ENCODE measurements around the gene CABP1. TPM values are rescaled to one million over a fixed set of nuclear protein-coding genes. Genes with fewer than 3 reads are reported as not detected.

Gene CABP1
- total RNA-seq, 1 experiment from 2014 or later: not detected

DNA sequence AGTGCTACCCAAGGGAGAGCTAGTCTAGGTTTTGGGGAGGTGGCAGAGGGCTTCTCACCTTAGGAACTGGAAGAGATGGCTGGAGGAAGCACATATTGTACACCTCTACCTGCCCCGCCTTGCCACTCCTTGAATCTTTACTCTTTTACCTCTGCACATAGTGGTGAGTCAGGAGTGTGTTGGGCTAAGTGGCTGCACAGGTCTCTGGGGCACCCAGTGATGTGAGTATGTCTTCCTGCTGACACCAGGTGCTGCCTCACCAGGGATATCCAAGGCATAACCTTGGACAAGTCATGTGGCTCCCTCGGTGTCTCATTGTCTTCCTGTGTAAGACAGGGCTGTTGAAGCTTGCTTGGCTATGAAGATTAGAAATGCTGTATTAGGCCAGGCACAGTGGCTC, 19.8 kb upstream of the CABP1 start:
- H3K27me3 ChIP-seq: peaks cover 6% of the 10 kb centered on the region; the same call in 1 of the 2 replicates
- no peak overlapping the region for H3K4me3 ChIP-seq
- H3K9me3 ChIP-seq: no peaks in the 10 kb centered on the region
- no peak for DNase-seq
- H3K36me3 ChIP-seq: no peaks in the 10 kb centered on the region

DNA sequence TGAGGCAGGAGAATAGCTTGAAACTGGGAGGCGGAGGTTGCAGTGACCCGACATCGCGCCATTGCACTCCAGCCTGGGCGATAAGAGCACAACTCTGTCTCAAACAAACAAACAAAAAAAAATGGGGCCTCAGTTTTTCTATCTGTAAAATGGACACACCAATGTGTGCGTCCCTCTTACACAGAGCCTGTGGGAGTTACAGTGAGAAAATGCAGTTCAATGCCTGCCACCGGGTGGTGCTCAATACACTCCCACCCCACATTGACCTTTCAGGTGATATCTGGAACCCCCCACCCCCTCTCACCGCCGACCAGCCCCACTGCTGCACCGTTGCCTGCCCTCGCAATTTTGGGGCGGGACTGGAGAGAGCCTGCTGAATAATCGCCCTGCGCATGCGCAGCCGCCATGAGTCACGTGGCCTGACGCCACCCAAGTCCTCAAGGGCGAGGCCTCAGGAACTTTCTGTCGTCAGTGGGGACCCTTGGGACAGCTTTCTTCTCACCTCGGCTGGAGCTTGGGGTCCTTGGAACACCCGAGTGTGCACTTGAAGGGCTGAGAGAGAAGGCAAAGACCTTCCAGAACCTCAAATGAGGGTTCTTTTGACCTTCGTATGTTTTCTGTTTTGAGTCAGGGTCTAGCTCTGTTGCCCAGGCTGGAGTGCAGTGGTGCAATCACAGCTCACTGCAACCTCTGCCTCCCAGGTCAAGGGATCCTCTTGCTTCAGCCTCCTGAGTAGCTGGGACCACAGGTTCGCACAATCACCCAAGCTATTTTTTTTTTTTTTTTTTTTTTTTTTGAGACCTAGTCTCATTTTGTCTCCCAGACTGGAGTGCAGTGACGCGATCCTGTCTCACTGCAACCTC, 14.6 kb upstream of the CABP1 start:
- H3K36me3 ChIP-seq: no peaks in the 10 kb centered on the region

GRCh38 chr12:120628919-120629318, 11.5 kb upstream of the CABP1 start:
- H3K4me3 ChIP-seq: no peak overlapping the region
- H3K36me3 ChIP-seq: no peaks in the 10 kb centered on the region
- no peak for DNase-seq
- no peaks in the 10 kb centered on the region for H3K27me3 ChIP-seq
- no peaks in the 10 kb centered on the region for H3K9me3 ChIP-seq

More for the DNA sequence above, 14.6 kb upstream of the CABP1 start:
- no peaks in the 10 kb centered on the region for H3K9me3 ChIP-seq
- H3K4me3 ChIP-seq: no peak overlapping the region
- no peak for DNase-seq
- H3K27me3 ChIP-seq: no peaks in the 10 kb centered on the region

GRCh38 chr12:120630104-120630892, 10.1 kb upstream of the CABP1 start:
- H3K27me3 ChIP-seq: no peaks in the 10 kb centered on the region
- no peak for DNase-seq
- no peaks in the 10 kb centered on the region for H3K9me3 ChIP-seq
- no peaks in the 10 kb centered on the region for H3K36me3 ChIP-seq
- H3K4me3 ChIP-seq: no peak overlapping the region

- H3K27me3 ChIP-seq: no peaks in the 10 kb centered on the region
- H3K4me3 ChIP-seq: no peak overlapping the region
- DNase-seq: no peak
- H3K36me3 ChIP-seq: no peaks in the 10 kb centered on the region
- no peaks in the 10 kb centered on the region for H3K9me3 ChIP-seq
Observed at GRCh38 chr12:120631097-120631496, 9.3 kb upstream of the CABP1 start.

DNA sequence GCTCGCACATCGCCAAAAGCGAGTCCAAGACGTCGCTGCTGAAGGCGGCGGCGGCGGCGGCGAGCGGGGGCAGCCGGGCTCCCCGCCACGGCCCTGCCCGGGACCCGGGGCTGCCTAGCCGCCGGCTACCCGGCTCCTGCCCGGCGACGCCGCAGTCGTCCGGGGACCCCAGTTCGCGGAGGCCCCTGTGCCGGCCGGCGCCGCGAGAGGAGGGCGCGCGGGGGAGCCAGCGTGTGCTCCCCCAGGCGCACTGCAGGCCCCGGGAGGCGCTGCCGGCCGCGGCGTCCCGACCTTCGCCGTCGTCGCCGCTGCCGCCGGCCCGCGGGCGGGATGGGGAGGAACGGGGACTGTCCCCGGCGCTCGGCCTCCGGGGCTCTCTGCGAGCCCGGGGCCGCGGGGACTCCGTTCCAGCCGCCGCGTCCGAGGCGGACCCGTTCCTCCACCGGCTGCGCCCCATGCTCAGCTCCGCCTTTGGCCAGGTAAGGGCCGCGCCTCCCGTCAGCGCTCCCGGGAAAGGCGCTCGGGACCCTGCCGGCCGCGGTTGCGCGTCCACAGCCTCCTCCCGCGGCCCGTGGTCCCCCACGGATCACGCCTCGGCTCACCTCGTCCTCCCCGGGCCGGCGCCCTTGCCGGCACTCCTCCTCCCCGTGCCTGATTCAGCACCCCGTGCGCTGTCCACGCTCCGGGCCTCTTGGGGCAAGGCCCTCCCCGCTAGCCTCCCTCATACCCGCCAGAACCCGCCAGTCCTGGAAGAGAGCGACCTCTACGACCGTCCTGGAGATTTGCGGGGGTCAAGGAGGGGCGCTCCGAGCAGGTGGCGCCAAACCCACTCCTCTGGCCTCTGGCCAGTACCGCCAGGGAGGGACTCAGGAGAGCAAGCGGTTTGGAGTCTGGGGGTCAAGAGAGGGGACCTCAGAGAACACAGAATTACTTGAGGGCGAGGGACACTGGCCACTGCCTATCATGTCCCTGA, 721 bp downstream of the CABP1 start:
- Histone ChIP-seq H3K27me3 (peaks cover 19% of the 10 kb centered on the region), H3K9me3 (no peaks in the 10 kb centered on the region), H3K36me3 (no peaks in the 10 kb centered on the region), H3K4me3 (no peak overlapping the region)
- DNase-seq: peak; percentile 58

DNA sequence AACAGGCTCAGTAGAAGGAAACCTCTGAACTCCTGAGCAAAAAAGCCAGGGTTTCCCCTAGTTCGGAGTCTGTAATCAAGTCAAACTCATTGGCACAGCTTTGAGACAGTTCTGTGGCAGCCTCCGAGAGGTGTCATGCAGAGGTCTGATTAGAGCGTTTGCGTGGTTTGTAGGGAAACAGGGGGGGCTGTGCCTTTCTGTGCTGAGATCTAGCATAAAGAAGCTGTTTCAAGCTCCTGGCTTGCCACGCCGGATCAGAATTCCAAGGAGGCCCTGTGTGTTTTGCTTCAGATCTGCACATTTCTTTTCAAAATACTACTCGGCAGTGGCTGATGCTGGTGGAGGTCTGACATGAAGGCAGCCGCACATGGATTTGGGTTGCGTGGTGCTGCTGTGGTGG, 1.7 kb downstream of the CABP1 start:
- H3K9me3 ChIP-seq: no peaks in the 10 kb centered on the region
- no peaks in the 10 kb centered on the region for H3K36me3 ChIP-seq
- DNase-seq: no peak
- no peak overlapping the region for H3K4me3 ChIP-seq
- H3K27me3 ChIP-seq: peaks cover 19% of the 10 kb centered on the region

DNA sequence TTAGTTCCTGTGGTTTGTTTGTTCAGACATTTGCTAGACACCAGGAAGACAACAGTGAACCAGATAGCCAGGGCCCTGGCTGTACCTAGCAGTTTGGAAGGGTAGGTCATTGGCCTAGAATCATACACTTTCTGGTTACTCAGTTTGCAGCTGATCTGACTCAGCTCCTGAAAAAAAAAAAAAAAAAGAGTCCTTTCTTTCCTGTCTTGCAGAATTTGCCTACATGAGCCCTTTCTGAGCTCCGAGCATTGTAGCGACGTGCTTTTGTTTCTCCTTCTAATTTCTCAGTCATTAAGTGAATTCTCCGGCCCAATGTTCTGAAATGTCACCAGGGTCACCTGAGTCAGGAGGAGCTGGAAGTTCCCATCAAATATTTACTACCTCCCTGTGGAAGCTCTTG, 2.4 kb downstream of the CABP1 start:
- no peaks in the 10 kb centered on the region for H3K9me3 ChIP-seq
- no peaks in the 10 kb centered on the region for H3K36me3 ChIP-seq
- H3K27me3 ChIP-seq: peaks cover 19% of the 10 kb centered on the region
- no peak for DNase-seq
- H3K4me3 ChIP-seq: no peak overlapping the region

GRCh38 chr12:120643574-120643973, 3.1 kb downstream of the CABP1 start:
- Histone ChIP-seq H3K9me3 (no peaks in the 10 kb centered on the region), H3K27me3 (peaks cover 19% of the 10 kb centered on the region), H3K4me3 (no peak overlapping the region), H3K36me3 (no peaks in the 10 kb centered on the region)
- no peak for DNase-seq

DNA sequence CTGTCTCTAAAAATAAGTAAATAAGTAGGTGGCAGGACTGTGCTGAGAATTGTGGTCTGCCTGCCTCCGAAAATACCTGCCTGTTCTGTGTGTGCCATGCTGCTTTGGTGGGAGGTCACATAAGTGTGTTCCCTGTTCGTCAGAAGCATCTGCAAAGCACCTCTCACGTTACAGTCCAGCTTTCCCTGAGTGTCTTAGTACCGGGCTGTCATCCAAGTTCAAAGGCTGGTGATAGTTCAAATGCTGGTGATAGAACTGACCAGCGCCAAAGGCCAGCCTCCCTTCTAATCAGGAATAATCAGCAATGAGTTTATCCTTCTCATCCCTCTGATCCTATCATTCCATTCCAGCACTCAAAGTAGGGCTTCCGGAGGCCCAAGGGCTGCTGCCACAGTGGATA, 5.6 kb downstream of the CABP1 start:
- DNase-seq: no peak
- H3K9me3 ChIP-seq: no peaks in the 10 kb centered on the region
- H3K36me3 ChIP-seq: no peaks in the 10 kb centered on the region
- H3K4me3 ChIP-seq: no peak overlapping the region
- peaks cover 16% of the 10 kb centered on the region for H3K27me3 ChIP-seq

DNA sequence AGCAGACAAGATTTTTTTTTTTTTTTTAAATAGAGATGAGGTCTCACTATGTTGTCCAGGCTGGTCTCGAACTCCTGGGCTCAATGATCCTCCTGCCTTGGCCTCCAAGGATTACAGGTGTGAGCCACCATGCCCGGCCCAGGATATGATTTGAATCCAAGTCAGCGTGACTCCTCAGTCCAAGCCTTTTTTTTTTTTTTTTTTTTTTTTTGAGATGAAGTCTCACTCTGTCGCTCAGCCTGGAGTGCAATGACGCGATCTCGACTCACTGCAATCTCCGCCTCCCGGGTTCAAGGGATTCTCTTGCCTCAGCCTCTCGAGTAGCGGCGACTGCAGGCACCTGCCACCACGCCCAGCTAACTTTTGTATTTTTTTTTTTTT, 6.9 kb downstream of the CABP1 start:
- Histone ChIP-seq H3K27me3 (peaks cover 8% of the 10 kb centered on the region), H3K4me3 (no peak overlapping the region), H3K9me3 (no peaks in the 10 kb centered on the region), H3K36me3 (no peaks in the 10 kb centered on the region)
- DNase-seq: no peak

DNA sequence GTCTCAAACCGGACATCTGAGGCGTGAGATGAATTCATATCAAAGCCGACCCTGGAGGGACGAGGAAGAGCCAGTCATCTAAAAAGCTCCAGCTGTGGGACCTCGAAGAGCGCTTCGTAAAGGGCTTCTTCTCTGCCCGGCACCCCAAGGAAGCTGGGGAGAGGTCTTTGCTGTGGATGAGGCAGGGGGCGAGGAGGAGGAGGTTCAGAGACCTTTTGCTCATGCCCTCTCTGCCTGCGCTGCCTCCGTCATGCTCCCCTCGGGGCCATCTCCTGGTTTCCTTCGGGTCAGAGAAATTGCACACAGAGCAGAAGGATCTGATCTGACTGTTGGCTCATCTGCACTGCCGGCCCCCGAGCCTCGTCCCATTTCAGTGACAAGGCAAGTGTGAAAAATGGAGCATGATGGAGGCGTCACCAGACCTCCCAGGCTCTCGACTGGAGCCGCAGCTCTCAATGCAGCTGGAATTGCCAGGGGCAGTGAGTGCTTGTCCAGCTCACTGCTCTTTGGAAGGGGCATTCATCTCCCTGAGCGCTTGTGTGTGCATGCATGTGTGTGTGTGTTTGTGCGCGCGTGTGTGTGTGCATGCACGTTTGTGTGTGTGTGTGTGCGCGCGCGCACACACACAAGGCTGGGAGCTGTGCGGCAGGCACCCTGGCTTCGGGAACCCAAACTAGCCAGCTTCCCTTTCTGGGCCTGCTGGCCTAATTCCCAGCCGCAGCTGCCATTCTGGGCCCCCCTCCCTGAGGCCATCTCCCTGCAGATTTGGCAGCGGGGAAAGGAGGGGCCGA, 9.2 kb downstream of the CABP1 start:
- Histone ChIP-seq H3K9me3 (no peaks in the 10 kb centered on the region), H3K27me3 (peaks cover 12% of the 10 kb centered on the region), H3K4me3 (peak overlapping the region; percentile 47), H3K36me3 (no peaks in the 10 kb centered on the region)
- no peak for DNase-seq

GRCh38 chr12:120650233-120650690, 9.8 kb downstream of the CABP1 start:
- Histone ChIP-seq H3K9me3 (no peaks in the 10 kb centered on the region), H3K36me3 (no peaks in the 10 kb centered on the region), H3K4me3 (no peak overlapping the region), H3K27me3 (peaks cover 12% of the 10 kb centered on the region)
- no peak for DNase-seq

DNA sequence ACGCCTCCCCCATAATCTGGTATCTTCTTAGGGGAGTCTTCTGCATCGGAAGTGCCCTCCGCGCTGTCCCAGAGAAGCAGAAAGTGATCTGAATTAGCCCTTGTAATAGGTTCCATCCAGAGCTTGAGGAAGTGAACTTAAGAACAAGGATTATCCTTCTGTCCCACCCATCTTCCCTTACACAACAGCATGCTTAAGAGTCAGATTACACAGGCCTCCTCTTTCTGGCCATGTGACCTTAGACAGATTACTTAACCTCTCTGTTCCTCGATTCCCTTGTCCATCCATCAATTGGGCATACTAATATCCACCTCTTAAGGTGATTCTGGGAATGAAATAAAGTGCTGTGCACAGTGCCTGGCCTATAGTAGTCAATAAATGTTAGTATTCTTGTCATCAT, 11.4 kb downstream of the CABP1 start:
- H3K36me3 ChIP-seq: no peaks in the 10 kb centered on the region
- no peak for DNase-seq
- peaks cover 12% of the 10 kb centered on the region for H3K27me3 ChIP-seq
- no peak overlapping the region for H3K4me3 ChIP-seq
- H3K9me3 ChIP-seq: no peaks in the 10 kb centered on the region

- Histone ChIP-seq H3K9me3 (no peaks in the 10 kb centered on the region), H3K36me3 (no peaks in the 10 kb centered on the region), H3K27me3 (peaks cover 12% of the 10 kb centered on the region), H3K4me3 (no peak overlapping the region)
- peak; percentile 21 for DNase-seq
Observed at GRCh38 chr12:120652656-120653435, 12.4 kb downstream of the CABP1 start.
